NCI-H1105 treated with DMSO at 0.1 percent for 48 hours (cell line): Measurements from ENCODE around the gene RPN1.
"Not testable (repeated sequence)": the region's sequence is repeated elsewhere in the genome, so short reads cannot be mapped to it uniquely, and the experiment has no call there.

Source experiments
- DNase-seq: peaks from one replicate; lab custom pipeline; 2025; lab: John Stamatoyannopoulos, UW

RPN1 gene

GRCh38 chr3:128650096-128651050 lies at the start of gene RPN1:
TSS of gene RPN1 (minus strand) at chr3:128650818. CDS start at chr3:128650800, 18 bp downstream.
- peak; percentile 96 for DNase-seq

- no peak for DNase-seq
Measured at GRCh38 chr3:128698211-128699047, 47.8 kb upstream of the RPN1 start.

- no peak for DNase-seq
Measured at GRCh38 chr3:128697341-128697740, 46.7 kb upstream of the RPN1 start.

DNA sequence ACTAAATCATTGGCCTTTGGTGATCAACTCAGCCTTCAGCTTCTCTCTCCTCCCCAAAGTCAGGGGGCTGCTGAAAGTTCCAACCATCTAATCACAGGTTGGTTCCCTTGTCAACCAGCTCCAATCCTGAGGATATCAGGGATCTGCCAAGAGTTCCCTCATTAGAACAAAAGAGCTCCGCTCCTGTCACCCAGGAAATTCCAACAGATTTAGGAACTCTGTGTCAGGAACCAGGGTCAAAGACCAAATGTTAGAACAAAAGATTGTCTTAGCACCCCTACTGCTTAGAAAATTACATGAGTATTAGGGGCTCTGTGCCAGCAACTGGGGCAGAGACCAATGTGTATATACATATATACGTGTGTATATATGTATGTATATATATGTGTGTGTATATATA lies 43.1 kb upstream of the RPN1 start:
- DNase-seq: no peak

GRCh38 chr3:128689060-128689459 lies 38.4 kb upstream of the RPN1 start:
- DNase-seq: no peak

- DNase-seq: no peak
Measured at GRCh38 chr3:128686465-128686864, 35.8 kb upstream of the RPN1 start.

DNA sequence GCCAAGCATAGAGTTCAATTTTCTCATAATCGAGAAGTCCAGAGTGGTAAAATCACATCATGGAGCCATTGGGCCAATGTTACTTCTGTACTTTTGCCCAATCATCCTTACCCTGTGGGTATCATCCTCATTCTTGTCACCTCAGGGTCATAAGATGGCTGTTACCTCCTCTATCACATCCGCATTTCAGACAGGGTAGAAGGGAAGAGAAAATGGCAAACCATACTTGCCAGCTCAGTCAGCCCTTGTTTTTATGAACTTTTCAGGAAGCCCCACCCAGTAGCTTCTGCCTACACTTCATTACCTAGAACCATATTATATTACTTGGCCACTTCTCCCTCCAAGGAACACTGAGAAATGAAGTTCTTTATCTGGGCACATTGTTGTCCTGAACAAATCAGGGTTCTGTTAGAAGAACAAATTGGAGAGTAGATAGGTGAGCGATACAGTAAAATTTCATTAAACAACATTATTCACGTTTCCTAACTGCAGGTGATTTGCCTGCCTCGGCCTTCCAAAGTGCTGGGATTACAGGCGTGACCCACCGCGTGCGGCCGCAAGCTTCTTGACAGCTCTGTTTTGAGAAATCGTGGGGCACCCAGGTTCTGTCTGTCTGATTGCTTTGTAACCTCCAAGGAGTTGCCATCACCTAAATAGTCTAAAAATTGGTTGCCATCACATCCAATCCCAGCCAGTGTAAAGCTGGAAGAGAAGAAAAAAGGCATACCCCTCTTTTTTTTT lies 34.5 kb upstream of the RPN1 start:
- DNase-seq: no peak

GRCh38 chr3:128683957-128684356 lies 33.3 kb upstream of the RPN1 start:
- DNase-seq: no peak

DNA sequence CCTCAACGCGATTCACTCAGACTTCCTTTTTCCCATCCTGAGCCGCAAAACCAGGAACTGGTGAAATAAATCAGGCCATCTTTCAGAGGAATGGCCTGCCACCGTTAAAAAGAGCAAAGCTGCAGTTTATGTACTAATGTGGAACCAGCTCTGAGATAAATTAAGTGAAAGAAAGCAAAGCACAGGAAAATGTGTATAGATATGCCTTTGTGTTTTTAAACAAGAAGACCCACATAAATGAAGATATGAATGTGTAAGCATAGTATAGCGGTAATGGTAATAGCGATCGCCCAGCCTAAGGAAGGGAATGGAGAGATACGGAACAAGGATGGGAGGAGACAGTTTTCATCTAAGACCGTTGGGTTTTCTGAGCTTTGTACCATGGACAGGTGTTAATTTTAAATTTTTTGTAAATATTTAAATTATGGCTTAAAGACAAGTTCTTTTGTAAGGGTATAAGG lies 30.8 kb upstream of the RPN1 start:
- peak; percentile 85 for DNase-seq

DNA sequence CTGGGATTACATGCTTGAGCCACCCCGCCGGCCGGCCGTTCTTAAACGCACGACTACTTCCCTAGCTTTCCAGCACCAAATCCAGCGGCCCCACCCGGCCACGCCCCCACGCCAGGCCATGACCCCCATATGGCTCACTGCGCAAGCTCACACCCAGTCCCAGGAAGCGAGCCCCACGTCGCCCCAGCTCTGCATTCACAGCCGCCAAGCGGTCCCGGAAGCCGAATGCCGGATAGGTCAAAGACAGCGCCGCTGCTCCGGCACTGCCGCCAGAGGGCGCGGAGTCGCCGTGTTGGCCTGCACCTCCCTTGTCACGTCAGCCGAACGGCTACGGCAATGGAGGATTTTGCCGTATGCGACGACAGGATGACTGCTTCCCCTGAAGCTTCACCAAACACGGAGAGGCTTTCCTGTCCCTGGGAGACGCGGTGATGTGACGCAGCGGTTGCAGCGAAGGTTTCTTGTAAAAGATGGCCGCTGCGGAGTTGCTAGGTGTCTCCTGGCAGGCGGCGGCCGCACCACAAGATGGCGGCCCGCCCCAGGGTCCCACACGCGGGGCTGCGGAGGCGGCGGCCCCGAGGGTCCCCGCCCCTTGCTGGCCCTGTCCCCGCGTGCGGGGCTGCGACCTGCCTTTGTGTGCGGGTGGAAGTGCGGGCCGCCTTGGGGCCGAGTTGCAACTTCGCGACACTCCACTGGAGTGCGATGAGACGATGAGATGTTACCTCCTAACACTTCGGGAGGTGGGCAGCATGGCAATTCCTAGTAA lies 30.2 kb upstream of the RPN1 start:
- peak; percentile 99 for DNase-seq

GRCh38 chr3:128679338-128679737 lies 28.7 kb upstream of the RPN1 start:
- no peak for DNase-seq

DNA sequence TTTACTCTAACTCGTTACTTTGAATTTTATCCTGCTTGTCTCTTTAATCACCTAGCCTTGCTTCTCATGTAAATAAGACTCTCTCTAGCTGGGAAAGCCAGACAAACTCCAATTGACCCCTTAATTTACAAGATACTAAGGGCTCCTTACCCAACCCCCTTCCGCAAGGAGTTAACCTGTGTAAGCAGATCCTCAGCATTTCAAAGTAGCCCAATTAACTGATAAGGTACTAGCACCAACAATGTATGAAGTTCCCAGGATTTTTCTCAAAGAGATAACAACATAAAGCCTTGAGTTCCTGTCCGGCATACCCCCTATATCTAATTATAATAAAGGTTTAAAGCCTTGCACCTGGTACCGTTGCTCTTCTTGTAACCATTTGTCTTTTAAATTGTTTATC lies 25.2 kb upstream of the RPN1 start:
- DNase-seq: not testable (repeated sequence)

- DNase-seq: no peak
Measured at GRCh38 chr3:128674161-128674784, 23.7 kb upstream of the RPN1 start.

GRCh38 chr3:128667641-128668040 lies 17.0 kb upstream of the RPN1 start:
- no peak for DNase-seq

DNA sequence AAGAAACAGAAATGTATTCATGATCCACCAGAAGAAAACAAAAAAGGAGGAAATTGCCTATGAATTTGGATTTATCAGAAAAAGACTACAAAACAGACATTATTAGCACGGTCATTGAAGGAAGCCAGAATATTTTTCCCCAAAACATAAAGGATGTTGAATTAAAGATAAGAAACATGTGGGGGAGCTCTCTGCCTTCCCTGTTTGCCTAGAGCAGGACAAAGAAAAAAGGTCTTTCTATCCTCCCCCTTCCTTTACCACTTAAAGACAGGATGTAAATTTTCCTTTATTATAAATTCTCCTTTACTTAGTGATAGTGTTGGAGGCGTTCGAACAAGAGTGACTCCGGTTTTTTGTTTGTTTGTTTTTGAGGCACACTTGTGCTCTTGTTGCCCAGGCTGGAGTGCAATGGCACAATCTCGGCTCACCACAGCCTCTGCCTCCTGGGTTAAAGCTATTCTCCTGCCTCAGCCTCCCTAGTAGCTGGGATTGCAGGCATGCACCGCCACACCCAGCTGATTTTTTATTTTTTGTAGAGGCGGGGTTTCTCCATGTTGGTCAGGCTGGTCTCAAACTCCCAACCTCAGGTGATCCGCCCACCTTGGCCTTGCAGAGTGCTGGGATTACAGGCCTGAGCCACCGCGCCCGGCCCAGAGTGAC lies 14.9 kb upstream of the RPN1 start:
- DNase-seq: no peak

GRCh38 chr3:128663151-128663550 lies 12.5 kb upstream of the RPN1 start:
- DNase-seq: no peak

GRCh38 chr3:128655531-128655930 lies 4.9 kb upstream of the RPN1 start:
- no peak for DNase-seq

GRCh38 chr3:128653993-128654805 lies 3.6 kb upstream of the RPN1 start:
- not testable (repeated sequence) for DNase-seq

- DNase-seq: not testable (repeated sequence)
Measured at GRCh38 chr3:128653383-128653992, 2.9 kb upstream of the RPN1 start.
